A673 (cell line): ENCODE data around the gene CISD2. TPM values are rescaled to one million over a fixed set of nuclear protein-coding genes. Genes with fewer than 3 reads are reported as not detected.
"Not testable (repeated sequence)": the region's sequence is repeated elsewhere in the genome, so short reads cannot be mapped to it uniquely, and the experiment has no call there.

Experiments used
- BruUV-seq: library from RNA; stranded (reverse); fragments of 400-500 nt; replicated peaks from 2 replicates; lab custom pipeline; 2021; lab: Mats Ljungman, UMichigan
- CTCF ChIA-PET: fragments of 300-600 bp; sonication (Branson Sonifier 250); formaldehyde crosslinking; loops from one replicate; lab custom pipeline; 2022; ENCODE audit warnings: antibody characterized with exemption; lab: Charles Lee
- POLR2A ChIA-PET: fragments of 300-600 bp; sonication (Branson Sonifier 250); formaldehyde crosslinking; loops from one replicate; lab custom pipeline; 2022; ENCODE audit warnings: antibody characterized with exemption; ENCODE audit not compliant: low non-redundant PET; lab: Charles Lee
- DNase-seq: peaks from one replicate; pipeline ENCODE4 v3.0.0-alpha.2; 2015; ENCODE audit warnings: low spot score
- H3K27ac ChIP-seq: fragments of 200-600 bp; sonication (generic); 2 replicates; pipeline ENCODE4 v1.5.1; 2016; ENCODE audit warnings: mixed run types, low read depth, mild to moderate bottlenecking, mixed read lengths, antibody characterized with exemption, low read length; ENCODE audit not compliant: poor library complexity, severe bottlenecking
- H3K27me3 ChIP-seq: fragments of 200-600 bp; sonication (generic); replicated peaks from 2 replicates; pipeline ENCODE4 v1.6.1; 2017; ENCODE audit warnings: mixed run types, low read depth, mild to moderate bottlenecking, mixed read lengths, antibody characterized with exemption, low read length; ENCODE audit not compliant: insufficient read depth, poor library complexity
- H3K36me3 ChIP-seq: fragments of 200-600 bp; sonication (generic); 2 replicates; pipeline ENCODE4 v1.6.1; 2016; ENCODE audit warnings: mixed run types, mild to moderate bottlenecking, mixed read lengths, antibody characterized with exemption, low read length; ENCODE audit not compliant: insufficient read depth, poor library complexity, severe bottlenecking
- H3K4me1 ChIP-seq: fragments of 200-600 bp; sonication (generic); 2 replicates; pipeline ENCODE4 v1.6.1; 2017; ENCODE audit warnings: mixed run types, mild to moderate bottlenecking, mixed read lengths, antibody characterized with exemption, low read length; ENCODE audit not compliant: insufficient read depth, poor library complexity, severe bottlenecking
- H3K4me3 ChIP-seq: fragments of 200-600 bp; sonication (generic); 2 replicates; pipeline ENCODE4 v1.5.1; 2016; ENCODE audit warnings: low read depth, mixed run types, mild to moderate bottlenecking, mixed read lengths, low read length; ENCODE audit not compliant: poor library complexity, severe bottlenecking
- H3K9me3 ChIP-seq: fragments of 200-600 bp; sonication (generic); 2 replicates; pipeline ENCODE4 v1.6.1; 2016; ENCODE audit warnings: mixed run types, low read depth, mild to moderate bottlenecking, mixed read lengths, antibody characterized with exemption, low read length; ENCODE audit not compliant: poor library complexity, severe bottlenecking
- EZH2 ChIP-seq: fragments of 200-600 bp; sonication (generic); IDR thresholded peaks from 2 replicates; pipeline ENCODE4 v1.6.1; 2017; ENCODE audit warnings: borderline replicate concordance, low read depth, mild to moderate bottlenecking, mixed read lengths, antibody characterized with exemption, low read length; ENCODE audit not compliant: poor library complexity, severe bottlenecking
- intact Hi-C: fragments of 100-400 bp; cut with micrococcal nuclease; formaldehyde crosslinking; loops from one replicate; pipeline ENCODE4 v1.10.0; 2022; ENCODE audit not compliant: unreplicated experiment
- total RNA-seq: library from RNA; stranded (reverse); gene quantifications from 2 replicates; pipeline ENCODE4 v1.2.3, GENCODE V29; 2021
- TF ChIP-seq, protein P1 (sequence below): fragments of 300-800, 200-600 bp; sonication (generic); conservative IDR thresholded peaks from 2 replicates; pipeline ENCODE4 v1.5.1; 2017; ENCODE audit warnings: low read depth, mild to moderate bottlenecking, antibody characterized with exemption, low read length, moderate library complexity, mixed read lengths

CISD2 gene
- total RNA-seq, 1 experiment from 2014 or later = 49.3 TPM

DNA sequence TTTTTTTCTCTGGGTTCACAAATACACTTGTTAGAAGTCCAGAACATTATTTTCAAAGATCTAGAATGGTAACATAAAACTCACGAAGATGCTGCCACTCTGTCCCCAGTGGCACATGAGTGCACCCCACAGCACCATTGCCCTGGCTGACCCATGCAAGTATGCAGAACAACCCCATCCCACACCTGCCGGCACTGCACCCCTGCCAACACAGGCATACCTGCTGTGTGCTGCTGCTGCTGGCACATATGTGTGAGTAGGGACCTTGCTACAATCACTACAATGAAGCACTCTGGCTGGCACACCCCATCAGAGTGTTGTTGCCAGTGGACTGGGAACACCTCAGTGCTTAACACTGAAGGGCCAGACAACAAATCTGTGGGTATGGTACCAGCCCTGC is 66.9 kb downstream of the CISD2 start:
- POLR2A ChIA-PET = no interaction called here
- no TSS peak for BruUV-seq
- no peak overlapping the region for H3K27ac ChIP-seq
- H3K27me3 ChIP-seq = no peaks in the 10 kb centered on the region
- no peaks in the 10 kb centered on the region for H3K36me3 ChIP-seq
- no peak for TF ChIP-seq EZH2
- TF ChIP-seq, protein P1, sequence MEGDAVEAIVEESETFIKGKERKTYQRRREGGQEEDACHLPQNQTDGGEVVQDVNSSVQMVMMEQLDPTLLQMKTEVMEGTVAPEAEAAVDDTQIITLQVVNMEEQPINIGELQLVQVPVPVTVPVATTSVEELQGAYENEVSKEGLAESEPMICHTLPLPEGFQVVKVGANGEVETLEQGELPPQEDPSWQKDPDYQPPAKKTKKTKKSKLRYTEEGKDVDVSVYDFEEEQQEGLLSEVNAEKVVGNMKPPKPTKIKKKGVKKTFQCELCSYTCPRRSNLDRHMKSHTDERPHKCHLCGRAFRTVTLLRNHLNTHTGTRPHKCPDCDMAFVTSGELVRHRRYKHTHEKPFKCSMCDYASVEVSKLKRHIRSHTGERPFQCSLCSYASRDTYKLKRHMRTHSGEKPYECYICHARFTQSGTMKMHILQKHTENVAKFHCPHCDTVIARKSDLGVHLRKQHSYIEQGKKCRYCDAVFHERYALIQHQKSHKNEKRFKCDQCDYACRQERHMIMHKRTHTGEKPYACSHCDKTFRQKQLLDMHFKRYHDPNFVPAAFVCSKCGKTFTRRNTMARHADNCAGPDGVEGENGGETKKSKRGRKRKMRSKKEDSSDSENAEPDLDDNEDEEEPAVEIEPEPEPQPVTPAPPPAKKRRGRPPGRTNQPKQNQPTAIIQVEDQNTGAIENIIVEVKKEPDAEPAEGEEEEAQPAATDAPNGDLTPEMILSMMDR = no peak
- no peak for DNase-seq
- intact Hi-C loops = no loop called here
- H3K4me1 ChIP-seq = no peaks in the 10 kb centered on the region
- no peaks in the 10 kb centered on the region for H3K9me3 ChIP-seq
- CTCF ChIA-PET = no interaction called here
- no peak overlapping the region for H3K4me3 ChIP-seq

DNA sequence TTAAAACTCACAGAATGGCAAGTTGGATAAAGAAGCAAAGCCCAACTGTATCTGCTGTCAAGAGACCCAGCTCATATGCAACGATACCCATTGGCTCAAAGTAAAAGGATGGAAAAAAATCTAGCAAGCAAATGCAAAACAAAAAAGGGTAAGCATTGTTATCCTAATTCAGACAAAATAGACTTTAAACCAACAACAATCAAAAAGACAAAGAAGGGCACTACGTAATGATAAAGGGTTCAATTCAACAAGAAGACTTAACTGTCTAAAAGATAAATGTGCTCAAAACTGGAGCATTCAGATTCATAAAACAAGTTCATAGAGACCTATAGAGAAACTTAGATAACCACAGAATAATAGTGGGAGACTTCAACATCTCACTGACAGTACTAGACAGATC is 69.3 kb downstream of the CISD2 start:
- H3K4me3 ChIP-seq, H3K4me1 ChIP-seq, H3K9me3 ChIP-seq, H3K27ac ChIP-seq, H3K36me3 ChIP-seq, BruUV-seq, H3K27me3 ChIP-seq, DNase-seq, intact Hi-C loops, CTCF ChIA-PET, POLR2A ChIA-PET: not testable (repeated sequence)

Other genes starting within 250 kb of the CISD2 start
- 4.0 and 5.5 TPM in 2 replicates for gene MANBA, start 108.0 kb upstream of the CISD2 start, total RNA-seq
- gene UBE2D3, start 41.4 kb upstream of the CISD2 start, total RNA-seq = 354 and 378 TPM in 2 replicates
- gene SLC9B1, start 150.7 kb downstream of the CISD2 start, total RNA-seq = 0.62 and 1.1 TPM in 2 replicates
- gene SLC9B2, start 207.8 kb downstream of the CISD2 start, total RNA-seq = 25.3 and 28.0 TPM in 2 replicates
- 28.3 and 33.1 TPM in 2 replicates for gene BDH2, start 230.8 kb downstream of the CISD2 start, total RNA-seq